SW 1271 (cell line): ENCODE data around the gene PRPH2.
"Not testable (repeated sequence)": the region's sequence is repeated elsewhere in the genome, so short reads cannot be mapped to it uniquely, and the experiment has no call there.

Experiments
- DNase-seq, 2 experiments: peaks; one replicate each; lab custom pipeline; 2025; lab: John Stamatoyannopoulos, UW

Gene PRPH2

GRCh38 chr6:42742116-42742894 lies 19.9 kb upstream of the PRPH2 start:
- no peak for DNase-seq

- no peak for DNase-seq
Measured at GRCh38 chr6:42740725-42741124, 18.3 kb upstream of the PRPH2 start.

DNA sequence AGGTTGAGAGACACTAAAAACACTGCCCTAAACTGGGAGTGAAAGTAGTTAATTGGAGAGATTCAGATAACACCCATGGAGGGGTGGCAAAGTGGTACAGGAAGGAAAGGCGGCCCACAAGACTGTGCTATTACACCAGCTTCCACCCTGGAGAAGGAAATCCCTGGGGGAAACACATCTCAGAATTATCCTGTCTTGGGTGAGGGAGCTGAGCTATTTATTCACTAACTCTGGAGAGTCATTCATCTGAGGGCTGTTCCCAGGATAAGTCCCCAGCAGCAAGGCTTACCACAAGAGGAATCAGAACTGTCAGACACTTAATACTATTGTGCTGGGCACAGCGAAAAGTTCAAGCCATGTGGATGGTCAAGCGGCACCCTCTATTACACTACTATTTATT lies 13.6 kb upstream of the PRPH2 start:
- no peak for DNase-seq

DNA sequence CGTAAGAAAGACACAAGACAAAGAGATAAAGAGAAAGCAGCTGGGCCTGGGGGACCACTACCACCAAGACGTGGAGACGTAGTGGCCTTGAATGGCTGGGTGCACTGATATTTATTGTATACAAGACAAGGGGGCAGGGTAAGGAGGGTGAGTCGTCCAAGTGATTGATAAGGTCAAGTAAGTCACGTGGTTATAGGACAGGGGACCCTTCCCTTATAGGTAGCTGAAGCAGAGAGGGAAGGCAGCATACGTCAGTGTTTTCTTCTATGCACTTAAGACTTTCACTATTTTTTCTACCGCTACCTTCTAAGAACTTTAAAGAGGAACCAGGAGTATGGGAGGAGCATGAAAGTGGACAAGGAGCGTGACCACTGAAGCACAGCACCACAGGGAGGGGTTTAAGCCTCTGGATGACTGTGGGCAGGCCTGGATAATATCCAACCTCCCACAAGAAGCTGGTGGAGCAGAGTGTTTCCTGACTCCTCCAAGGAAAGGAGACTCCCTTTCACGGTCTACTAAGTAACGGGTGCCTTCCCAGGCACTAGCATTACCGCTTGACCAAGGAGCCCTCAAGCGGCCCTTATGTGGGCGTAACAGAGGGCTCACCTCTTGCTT lies 11.6 kb upstream of the PRPH2 start:
- not testable (repeated sequence) for DNase-seq

DNA sequence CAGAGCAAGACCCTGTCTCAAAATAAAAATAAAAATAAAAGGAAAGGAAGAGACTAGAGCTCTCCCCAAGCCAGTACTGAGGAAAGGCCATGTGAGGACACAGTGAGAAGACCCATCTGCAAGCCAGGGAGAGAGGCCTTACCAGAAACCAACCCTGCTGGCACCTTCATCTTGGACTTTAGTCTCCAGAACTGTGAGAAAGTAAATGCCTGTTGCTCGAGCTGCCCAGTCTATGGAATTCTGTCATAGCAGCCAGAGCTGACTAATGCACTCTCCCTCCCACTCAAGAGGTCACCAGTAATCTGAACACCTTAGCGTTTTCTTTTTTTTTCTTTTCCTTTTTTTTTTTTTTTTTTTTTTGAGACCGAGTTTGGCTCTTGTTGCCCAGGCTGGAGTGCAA lies 7.3 kb upstream of the PRPH2 start:
- DNase-seq = no peak

DNA sequence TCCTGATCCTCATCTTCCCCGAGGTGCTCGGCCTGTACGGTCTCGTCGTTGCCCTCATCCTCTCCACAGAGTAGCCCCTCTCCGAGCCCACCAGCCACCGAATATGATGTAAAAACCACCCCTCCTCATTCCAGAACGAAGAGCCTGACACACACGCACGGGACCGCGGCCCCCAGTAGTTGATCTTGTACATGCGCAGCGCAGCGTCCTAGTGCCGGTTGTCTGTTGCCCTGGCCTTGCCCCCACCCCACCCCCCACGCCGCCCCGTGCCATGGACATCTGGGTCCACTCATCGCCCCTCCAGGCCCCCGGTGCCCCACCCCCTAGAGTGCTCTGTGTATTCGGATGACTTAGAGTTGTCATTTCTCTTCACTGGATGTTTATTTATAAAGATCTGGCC lies 5.2 kb upstream of the PRPH2 start:
- DNase-seq = no peak

DNA sequence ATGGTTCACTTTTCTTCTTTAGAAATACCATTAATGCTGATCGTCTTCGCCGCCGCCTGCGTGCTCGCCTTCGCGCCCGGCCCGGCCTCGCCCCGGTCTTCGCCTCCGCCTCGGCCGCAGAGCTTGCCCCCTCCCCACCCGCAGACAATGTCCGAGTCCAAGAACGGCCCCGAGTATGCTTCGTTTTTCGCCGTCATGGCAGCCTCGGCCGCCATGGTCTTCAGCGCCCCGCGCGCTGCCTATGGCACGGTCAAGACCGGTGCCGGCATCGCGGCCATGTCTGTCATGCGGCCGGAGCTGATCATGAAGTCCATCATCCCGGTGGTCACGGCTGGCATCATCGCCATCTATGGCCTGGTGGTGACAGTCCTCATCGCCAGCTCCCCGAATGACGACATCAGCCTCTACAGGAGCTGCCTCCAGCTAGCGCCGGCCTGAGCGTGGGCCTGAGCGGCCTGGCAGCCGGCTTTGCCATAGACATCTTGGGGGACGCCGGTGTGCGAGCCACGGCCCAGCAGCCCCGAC lies 4.8 kb upstream of the PRPH2 start:
- no peak for DNase-seq

- peak; percentile 33 to 81 for DNase-seq
Measured at GRCh38 chr6:42726485-42727086, 4.2 kb upstream of the PRPH2 start.

DNA sequence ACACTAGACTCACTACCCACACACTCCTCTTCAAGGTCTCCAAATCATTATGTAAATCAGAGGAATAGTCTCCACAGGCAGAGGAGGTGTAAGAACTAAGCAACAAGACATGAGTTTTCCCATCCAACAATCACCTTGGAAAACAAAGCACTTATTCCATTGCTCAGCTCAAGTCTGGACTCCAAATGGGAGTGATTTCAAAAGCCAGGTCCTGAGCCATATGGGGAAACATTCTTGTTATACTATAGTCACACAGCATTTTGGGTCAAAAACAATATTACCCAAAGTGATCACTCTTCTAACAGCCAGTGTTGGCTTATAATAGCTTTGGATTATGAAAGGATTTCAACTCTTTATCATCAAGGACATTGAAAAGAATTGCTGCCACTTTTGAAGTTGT lies 3.6 kb upstream of the PRPH2 start:
- no peak for DNase-seq

DNA sequence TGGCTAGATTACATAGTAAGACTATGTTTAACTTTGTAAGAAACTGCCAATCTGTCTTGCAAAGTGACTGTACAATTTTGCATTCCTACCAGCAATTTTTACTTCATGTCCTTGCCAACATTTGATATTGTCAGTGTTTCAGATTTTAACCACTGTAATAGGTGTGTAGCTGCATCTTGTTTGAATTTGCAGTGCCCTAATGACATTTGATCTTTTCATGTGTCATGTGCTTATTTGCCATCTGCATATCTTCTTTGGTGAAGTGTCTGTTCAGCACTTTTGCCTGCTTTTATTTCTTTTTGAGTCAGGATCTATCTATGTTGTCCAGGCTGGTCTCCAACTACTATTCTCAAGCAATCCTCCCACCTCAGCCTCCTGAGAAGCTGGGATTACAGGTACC lies 2.4 kb upstream of the PRPH2 start:
- no peak for DNase-seq

DNA sequence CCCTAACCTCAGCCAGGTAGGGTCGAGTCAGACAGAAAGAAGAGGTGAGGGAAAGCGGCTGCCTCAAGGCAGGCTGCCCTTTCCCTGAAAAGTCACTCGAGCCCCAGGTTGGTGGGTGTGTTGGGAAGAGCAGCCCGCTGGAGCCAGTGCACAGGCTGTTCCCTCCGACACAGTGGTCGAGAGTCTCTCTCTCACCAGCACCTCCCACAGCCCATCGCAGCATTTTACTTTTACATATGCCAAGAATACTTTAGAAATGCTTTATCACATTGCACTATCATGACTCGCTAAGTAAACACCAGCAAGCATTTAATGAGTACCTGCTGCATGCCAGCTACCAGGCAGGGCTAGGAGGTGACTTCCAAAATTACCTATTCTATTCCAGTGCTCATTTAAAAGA lies 1.7 kb downstream of the PRPH2 start:
- no peak for DNase-seq

DNA sequence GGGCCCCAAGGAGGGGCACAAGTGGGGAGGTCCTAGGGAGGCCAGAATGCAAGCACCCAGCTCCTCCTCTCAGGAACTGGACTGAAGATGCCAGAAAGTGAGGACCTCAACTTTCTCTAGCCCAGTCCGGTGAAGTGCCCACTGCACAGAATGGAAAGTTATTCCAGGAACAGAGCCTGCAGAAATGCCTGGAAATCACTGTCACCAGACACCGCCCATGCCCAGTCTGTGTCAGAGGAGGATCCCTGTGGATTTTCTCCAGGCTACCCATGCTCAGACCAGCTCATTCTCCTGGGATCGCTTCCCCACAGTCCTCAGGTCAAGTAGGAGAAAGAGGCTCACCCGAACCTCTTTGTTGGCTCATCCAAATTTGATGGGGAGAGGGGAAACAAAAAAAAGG lies 6.5 kb downstream of the PRPH2 start:
- DNase-seq = no peak

- DNase-seq = peak in 1 of 2 experiments; percentile 39
Measured at GRCh38 chr6:42714098-42714761, 8.2 kb downstream of the PRPH2 start.

- no peak for DNase-seq
Measured at GRCh38 chr6:42711930-42712329, 10.5 kb downstream of the PRPH2 start.

DNA sequence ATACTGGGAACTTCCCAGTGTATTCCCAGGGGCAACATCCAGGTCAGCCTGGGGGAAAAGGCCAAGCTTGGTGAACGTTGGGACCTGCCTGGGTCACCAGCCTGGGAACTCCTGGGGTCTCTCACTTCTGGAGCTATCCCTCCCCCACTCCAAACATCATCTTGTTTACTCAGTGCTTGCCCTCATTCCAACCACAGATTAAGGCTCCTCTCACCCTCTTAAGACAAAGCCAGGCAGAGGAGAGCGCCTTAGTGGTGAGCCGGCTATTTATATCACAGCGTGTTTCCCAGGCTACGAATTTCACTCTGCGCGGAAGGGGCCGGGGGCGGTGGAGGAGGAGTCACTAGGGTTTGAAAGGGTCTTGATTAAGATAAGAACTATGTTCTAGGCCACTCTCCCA lies 12.1 kb downstream of the PRPH2 start:
- no peak for DNase-seq

DNA sequence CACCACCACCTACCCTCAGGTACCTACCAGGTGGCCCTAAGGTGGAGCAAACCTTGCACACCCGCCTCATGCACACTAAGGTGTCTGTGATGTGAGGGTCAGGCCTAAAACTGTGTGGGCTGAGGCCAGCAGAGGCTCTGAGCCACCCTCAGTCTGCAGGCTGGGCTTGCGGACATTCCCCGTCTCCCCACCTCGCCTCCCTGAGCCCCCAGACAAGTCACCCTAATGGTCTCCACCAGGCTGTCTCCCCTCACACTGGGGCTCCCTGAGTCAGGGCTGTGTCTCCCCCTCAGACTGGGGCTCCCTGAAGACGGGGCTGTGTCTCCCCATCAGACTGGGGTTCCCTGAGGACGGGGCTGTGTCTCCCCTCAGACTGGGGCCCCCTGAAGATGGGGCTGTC lies 12.5 kb downstream of the PRPH2 start:
- DNase-seq = no peak

DNA sequence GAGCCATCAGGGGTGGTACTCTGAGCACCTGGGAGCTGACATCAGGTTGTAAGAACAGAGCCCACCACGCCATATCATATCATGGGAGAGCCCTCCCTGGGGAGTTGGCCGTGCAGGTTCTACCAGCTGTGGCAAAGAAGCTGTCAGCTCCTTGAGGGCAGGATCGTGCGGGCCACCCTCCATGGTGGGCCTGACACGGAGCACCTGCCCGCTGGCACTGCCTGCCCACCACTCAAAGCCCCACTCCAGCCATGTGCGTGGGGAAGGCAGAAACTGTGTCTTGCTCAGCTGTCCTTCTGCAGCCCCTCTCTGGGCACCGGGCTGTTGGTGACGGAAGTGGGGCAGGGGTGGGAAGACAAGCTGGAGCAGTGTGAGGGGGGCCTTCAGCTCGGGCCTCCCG lies 14.3 kb downstream of the PRPH2 start:
- DNase-seq = no peak

- no peak for DNase-seq
Measured at GRCh38 chr6:42707595-42707994, 14.8 kb downstream of the PRPH2 start.

DNA sequence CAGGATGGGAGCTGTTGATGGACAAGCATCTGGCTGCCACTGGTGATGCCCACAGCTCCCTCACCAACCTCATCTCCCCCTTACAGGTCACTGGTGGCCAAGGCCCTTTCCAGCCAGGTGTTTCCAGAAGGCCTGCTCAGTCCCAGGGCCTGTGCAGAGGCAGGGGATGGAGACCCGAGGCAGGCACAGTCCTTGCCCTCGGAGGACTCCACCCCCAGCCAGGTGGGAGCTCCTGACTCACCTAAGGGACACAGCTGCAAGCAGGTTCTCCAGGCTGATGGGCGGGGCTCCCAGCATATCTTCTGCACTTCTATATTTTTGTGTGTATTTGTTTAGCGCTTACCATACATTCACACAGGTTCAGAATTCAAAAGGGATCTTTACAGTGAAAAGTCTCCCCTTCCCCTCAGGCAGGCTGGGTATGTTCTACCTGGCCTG lies 17.4 kb downstream of the PRPH2 start:
- no peak for DNase-seq

DNA sequence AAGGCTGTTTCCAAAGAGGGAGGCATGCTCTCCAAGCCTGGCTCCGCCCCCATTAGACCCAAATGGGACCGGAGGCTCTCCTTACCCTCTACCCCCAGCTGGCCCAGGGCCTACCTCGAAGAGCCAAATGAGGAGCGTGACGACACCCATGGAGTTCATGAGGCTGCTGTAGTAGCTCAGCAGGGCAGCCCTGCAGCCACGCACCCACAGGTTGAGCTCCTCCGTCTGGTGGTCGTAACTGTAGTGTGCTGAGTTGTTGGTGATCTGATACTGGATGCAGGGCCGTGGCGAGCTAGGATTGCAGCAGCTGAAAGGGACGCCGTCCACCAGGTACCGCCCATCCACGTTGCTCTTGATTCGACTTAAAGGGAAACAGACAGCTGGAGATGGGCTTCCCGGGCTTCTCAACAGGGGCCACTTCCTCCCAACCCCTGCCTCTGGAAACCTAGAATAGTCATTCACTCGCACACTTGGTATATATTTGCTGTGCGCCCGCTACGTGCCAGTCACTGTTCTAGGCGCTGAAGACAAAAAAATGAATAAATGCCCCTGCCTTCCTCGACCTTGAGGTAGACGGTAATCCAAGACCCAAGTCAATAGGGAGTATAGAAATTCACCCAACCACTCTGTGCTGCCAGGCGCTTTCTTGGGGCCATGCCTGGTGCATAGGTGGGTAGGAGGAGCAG lies 18.0 kb downstream of the PRPH2 start:
- no peak for DNase-seq

GRCh38 chr6:42702786-42703185 lies 19.6 kb downstream of the PRPH2 start:
- not testable (repeated sequence) for DNase-seq

DNA sequence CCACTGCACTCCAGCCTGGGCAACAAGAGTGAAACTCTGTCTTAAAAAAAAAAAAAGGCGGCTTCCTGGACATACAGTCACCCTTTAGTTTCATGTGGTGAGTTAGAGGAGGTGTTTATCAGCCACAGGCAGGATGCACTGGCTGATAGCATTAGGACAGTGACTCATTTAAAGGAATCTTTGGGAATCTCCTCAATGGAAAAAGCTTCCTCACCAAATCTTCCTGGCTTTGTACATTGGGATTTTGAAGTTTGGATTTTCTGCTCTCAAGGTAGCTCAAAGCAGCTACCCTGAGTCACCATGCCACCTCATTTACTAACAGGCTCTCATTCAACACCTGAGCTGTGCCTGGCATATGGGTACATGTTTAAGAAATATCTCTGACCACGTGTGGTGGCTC lies 20.2 kb downstream of the PRPH2 start:
- peak; percentile 35 to 83 for DNase-seq
